ENCODE results near the gene PPFIBP1.

Gene PPFIBP1

GRCh38 chr12:27665704-27666103 is 141.7 kb downstream of the PPFIBP1 start:
- no peak overlapping the region for H3K27ac ChIP-seq
- no peaks in the 10 kb centered on the region; the same call in 1 of the 2 replicates for H3K36me3 ChIP-seq (ENCODE audit: insufficient read depth, low read length)
- H3K4me3 ChIP-seq, result no peak overlapping the region
- no peak for DNase-seq (ENCODE audit: low read depth, low spot score)
- TF ChIP-seq EZH2 (IDR thresholded peaks at IDR 0.05), result no peak
- TF ChIP-seq FOXP2 (optimal IDR thresholded peaks at IDR 0.05; ENCODE audit: control extremely low read depth, extremely low read length, insufficient read depth), result no peak
- TF ChIP-seq POLR2AphosphoS5 (IDR thresholded peaks at IDR 0.05; ENCODE audit: borderline replicate concordance, low read depth, low read length), result no peak
- no peaks in the 10 kb centered on the region for H3K9me3 ChIP-seq (ENCODE audit: low read depth, low read length)
- H3K9ac ChIP-seq (ENCODE audit: insufficient read length), result no peak overlapping the region

- TF ChIP-seq EZH2 (IDR thresholded peaks at IDR 0.05), result no peak
- no peak for TF ChIP-seq POLR2AphosphoS5 (IDR thresholded peaks at IDR 0.05; ENCODE audit: borderline replicate concordance, low read depth, low read length)
- no peak for TF ChIP-seq FOXP2 (optimal IDR thresholded peaks at IDR 0.05; ENCODE audit: control extremely low read depth, extremely low read length, insufficient read depth)
These were observed 142.5 kb downstream of the PPFIBP1 start for GRCh38 chr12:27666510-27666909.

GRCh38 chr12:27667540-27667939 is 143.5 kb downstream of the PPFIBP1 start:
- Histone ChIP-seq H3K4me3 (no peak overlapping the region), H3K27ac (no peak overlapping the region), H3K9me3 (ENCODE audit: low read depth, low read length) (no peaks in the 10 kb centered on the region), H3K9ac (ENCODE audit: insufficient read length) (no peak overlapping the region), H3K36me3 (ENCODE audit: insufficient read depth, low read length) (no peaks in the 10 kb centered on the region; the same call in 1 of the 2 replicates)
- TF ChIP-seq EZH2 (IDR thresholded peaks at IDR 0.05) (no peak), POLR2AphosphoS5 (IDR thresholded peaks at IDR 0.05; ENCODE audit: borderline replicate concordance, low read depth, low read length) (no peak), FOXP2 (optimal IDR thresholded peaks at IDR 0.05; ENCODE audit: control extremely low read depth, extremely low read length, insufficient read depth) (no peak)
- no peak for DNase-seq (ENCODE audit: low read depth, low spot score)

More at GRCh38 chr12:27666510-27666909, 142.5 kb downstream of the PPFIBP1 start:
- Histone ChIP-seq H3K36me3 (ENCODE audit: insufficient read depth, low read length) (no peaks in the 10 kb centered on the region; the same call in 1 of the 2 replicates), H3K9me3 (ENCODE audit: low read depth, low read length) (no peaks in the 10 kb centered on the region), H3K9ac (ENCODE audit: insufficient read length) (no peak overlapping the region), H3K4me3 (no peak overlapping the region), H3K27ac (no peak overlapping the region)
- DNase-seq (ENCODE audit: low read depth, low spot score), result no peak

GRCh38 chr12:27672051-27672450 is 148.0 kb downstream of the PPFIBP1 start:
- H3K36me3 ChIP-seq (ENCODE audit: insufficient read depth, low read length), result no peaks in the 10 kb centered on the region; the same call in 1 of the 2 replicates
- no peak overlapping the region for H3K9ac ChIP-seq (ENCODE audit: insufficient read length)
- TF ChIP-seq POLR2AphosphoS5 (IDR thresholded peaks at IDR 0.05; ENCODE audit: borderline replicate concordance, low read depth, low read length) (no peak), EZH2 (IDR thresholded peaks at IDR 0.05) (no peak), FOXP2 (optimal IDR thresholded peaks at IDR 0.05; ENCODE audit: control extremely low read depth, extremely low read length, insufficient read depth) (no peak)
- DNase-seq (ENCODE audit: low read depth, low spot score), result no peak
- H3K27ac ChIP-seq, result no peak overlapping the region
- H3K9me3 ChIP-seq (ENCODE audit: low read depth, low read length), result no peaks in the 10 kb centered on the region
- H3K4me3 ChIP-seq, result no peak overlapping the region

- no peak overlapping the region for H3K27ac ChIP-seq
- no peak for DNase-seq (ENCODE audit: low read depth, low spot score)
- no peaks in the 10 kb centered on the region; the same call in 1 of the 2 replicates for H3K36me3 ChIP-seq (ENCODE audit: insufficient read depth, low read length)
- TF ChIP-seq EZH2 (IDR thresholded peaks at IDR 0.05), result no peak
- TF ChIP-seq POLR2AphosphoS5 (IDR thresholded peaks at IDR 0.05; ENCODE audit: borderline replicate concordance, low read depth, low read length), result no peak
- TF ChIP-seq FOXP2 (optimal IDR thresholded peaks at IDR 0.05; ENCODE audit: control extremely low read depth, extremely low read length, insufficient read depth), result no peak
- H3K4me3 ChIP-seq, result no peak overlapping the region
- no peak overlapping the region for H3K9ac ChIP-seq (ENCODE audit: insufficient read length)
- no peaks in the 10 kb centered on the region for H3K9me3 ChIP-seq (ENCODE audit: low read depth, low read length)
These were observed 148.6 kb downstream of the PPFIBP1 start for GRCh38 chr12:27672643-27673042.

GRCh38 chr12:27673101-27673718 is 149.2 kb downstream of the PPFIBP1 start:
- no peak for TF ChIP-seq EZH2 (IDR thresholded peaks at IDR 0.05)
- no peak for TF ChIP-seq FOXP2 (optimal IDR thresholded peaks at IDR 0.05; ENCODE audit: control extremely low read depth, extremely low read length, insufficient read depth)
- no peak for TF ChIP-seq POLR2AphosphoS5 (IDR thresholded peaks at IDR 0.05; ENCODE audit: borderline replicate concordance, low read depth, low read length)
- no peak overlapping the region for H3K27ac ChIP-seq
- no peak overlapping the region for H3K9ac ChIP-seq (ENCODE audit: insufficient read length)
- H3K4me3 ChIP-seq, result no peak overlapping the region
- no peaks in the 10 kb centered on the region for H3K36me3 ChIP-seq (ENCODE audit: insufficient read depth, low read length)
- no peaks in the 10 kb centered on the region for H3K9me3 ChIP-seq (ENCODE audit: low read depth, low read length)
- no peak for DNase-seq (ENCODE audit: low read depth, low spot score)

- Histone ChIP-seq H3K4me3 (no peak overlapping the region), H3K36me3 (ENCODE audit: insufficient read depth, low read length) (peaks cover 2% of the 10 kb centered on the region; the same call in 1 of the 2 replicates), H3K9me3 (ENCODE audit: low read depth, low read length) (no peaks in the 10 kb centered on the region), H3K9ac (ENCODE audit: insufficient read length) (no peak overlapping the region), H3K27ac (no peak overlapping the region)
- TF ChIP-seq POLR2AphosphoS5 (IDR thresholded peaks at IDR 0.05; ENCODE audit: borderline replicate concordance, low read depth, low read length) (no peak), EZH2 (IDR thresholded peaks at IDR 0.05) (no peak), FOXP2 (optimal IDR thresholded peaks at IDR 0.05; ENCODE audit: control extremely low read depth, extremely low read length, insufficient read depth) (no peak)
- no peak for DNase-seq (ENCODE audit: low read depth, low spot score)
These were observed 151.0 kb downstream of the PPFIBP1 start for GRCh38 chr12:27674989-27675388.

GRCh38 chr12:27680619-27681018 is 156.6 kb downstream of the PPFIBP1 start:
- Histone ChIP-seq H3K9me3 (ENCODE audit: low read depth, low read length) (no peaks in the 10 kb centered on the region), H3K9ac (ENCODE audit: insufficient read length) (no peak overlapping the region), H3K27ac (no peak overlapping the region), H3K36me3 (ENCODE audit: insufficient read depth, low read length) (peaks cover 13% of the 10 kb centered on the region; the same call in 1 of the 2 replicates), H3K4me3 (no peak overlapping the region)
- TF ChIP-seq FOXP2 (optimal IDR thresholded peaks at IDR 0.05; ENCODE audit: control extremely low read depth, extremely low read length, insufficient read depth) (no peak), EZH2 (IDR thresholded peaks at IDR 0.05) (no peak), POLR2AphosphoS5 (IDR thresholded peaks at IDR 0.05; ENCODE audit: borderline replicate concordance, low read depth, low read length) (no peak)
- DNase-seq (ENCODE audit: low read depth, low spot score), result no peak

All from SK-N-MC (cell line).